CD4-positive, alpha-beta memory T cell (primary cell): ENCODE data around the gene C10orf143. TPM values are rescaled to one million over a fixed set of nuclear protein-coding genes. Genes with fewer than 3 reads are reported as not detected.

ENCODE experiments used
- CTCF ChIA-PET: fragments of 350-600 bp; sonication (Branson Sonifier 250); formaldehyde crosslinking; loops from one replicate; lab custom pipeline; 2021; ENCODE audit warnings: inconsistent platforms; ENCODE audit not compliant: partially characterized antibody; lab: Charles Lee
- POLR2A ChIA-PET: fragments of 350-600 bp; sonication (Branson Sonifier 250); formaldehyde crosslinking; loops from one replicate; lab custom pipeline; 2021; ENCODE audit not compliant: partially characterized antibody; lab: Charles Lee
- DNase-seq, 5 donors: peaks; one replicate each; pipeline versions ENCODE4 v3.0.0 to v3.0.0-alpha.2; 2020 to 2022; ENCODE audit warnings: mixed read lengths in 1 of 5
- H3K27ac ChIP-seq: one replicate; pipeline ENCODE4 v1.7.0; 2013; ENCODE audit warnings: low read depth, low read length
- H3K27me3 ChIP-seq: 2 replicates; pipeline ENCODE4 v1.7.0; 2013; ENCODE audit warnings: mild to moderate bottlenecking, low read length, moderate library complexity; ENCODE audit not compliant: insufficient read depth
- H3K36me3 ChIP-seq: 2 replicates; pipeline ENCODE4 v1.7.0; 2013; ENCODE audit warnings: mild to moderate bottlenecking, low read length, moderate library complexity; ENCODE audit not compliant: insufficient read depth
- H3K4me1 ChIP-seq: 2 replicates; pipeline ENCODE4 v1.7.0; 2013; ENCODE audit warnings: mild to moderate bottlenecking, low read length, moderate library complexity; ENCODE audit not compliant: insufficient read depth
- H3K4me3 ChIP-seq, 2 donors: one replicate each; pipeline ENCODE4 v1.7.0; 2013; ENCODE audit warnings: low read length in 2 of 2, mild to moderate bottlenecking in 1 of 2
- H3K9me3 ChIP-seq, 2 donors: one replicate each; pipeline ENCODE4 v1.7.0; 2013; ENCODE audit warnings: low read length in 2 of 2, control low read depth in 1 of 2; ENCODE audit not compliant: control insufficient read depth in 1 of 2
- H3K27ac Mint-ChIP-seq, 7 donors: one replicate each; pipeline ENCODE4 v1.8.0; 2020 to 2021; ENCODE audit warnings: mixed read lengths in 7 of 7, mild to moderate bottlenecking in 6 of 7, inconsistent platforms in 3 of 7, moderate library complexity in 3 of 7
- H3K27me3 Mint-ChIP-seq, 2 donors: one replicate each; pipeline ENCODE4 v1.8.0; 2020 to 2021; ENCODE audit warnings: mixed read lengths in 2 of 2
- H3K36me3 Mint-ChIP-seq, 2 donors: one replicate each; pipeline ENCODE4 v1.8.0; 2020 to 2021; ENCODE audit warnings: mixed read lengths in 2 of 2, inconsistent platforms in 1 of 2, mild to moderate bottlenecking in 1 of 2
- H3K4me1 Mint-ChIP-seq, 4 donors: one replicate each; pipeline ENCODE4 v1.8.0; 2020 to 2021; ENCODE audit warnings: mixed read lengths in 4 of 4, mild to moderate bottlenecking in 1 of 4
- H3K4me3 Mint-ChIP-seq, 8 donors: one replicate each; pipeline ENCODE4 v1.8.0; 2020 to 2021; ENCODE audit warnings: mixed read lengths in 8 of 8, mild to moderate bottlenecking in 7 of 8, moderate library complexity in 6 of 8, inconsistent platforms in 3 of 8
- H3K9me3 Mint-ChIP-seq, 8 donors: one replicate each; pipeline ENCODE4 v1.8.0; 2020 to 2021; ENCODE audit warnings: mixed read lengths in 8 of 8, mild to moderate bottlenecking in 5 of 8, inconsistent platforms in 3 of 8, moderate library complexity in 1 of 8
- intact Hi-C: fragments of 100-400 bp; cut with micrococcal nuclease; formaldehyde crosslinking; loops from one replicate; pipeline ENCODE4 v1.15.1; 2023
- polyA plus RNA-seq, 2 donors: library from polyadenylated mRNA; unstranded; fragments of 300-500 nt; fragmentation: Illumina TruSeq; gene quantifications; one replicate each; pipeline ENCODE4 v1.2.3, GENCODE V29; 2021
- total RNA-seq, 2 experiments: library from RNA; stranded (reverse); gene quantifications; one replicate each; pipeline ENCODE4 v1.2.3, GENCODE V29; 2021

The C10orf143 gene
- total and polyA plus RNA-seq, 4 experiments from 2014 or later, result 9.2 to 33.9 (median 14.0) TPM

DNA sequence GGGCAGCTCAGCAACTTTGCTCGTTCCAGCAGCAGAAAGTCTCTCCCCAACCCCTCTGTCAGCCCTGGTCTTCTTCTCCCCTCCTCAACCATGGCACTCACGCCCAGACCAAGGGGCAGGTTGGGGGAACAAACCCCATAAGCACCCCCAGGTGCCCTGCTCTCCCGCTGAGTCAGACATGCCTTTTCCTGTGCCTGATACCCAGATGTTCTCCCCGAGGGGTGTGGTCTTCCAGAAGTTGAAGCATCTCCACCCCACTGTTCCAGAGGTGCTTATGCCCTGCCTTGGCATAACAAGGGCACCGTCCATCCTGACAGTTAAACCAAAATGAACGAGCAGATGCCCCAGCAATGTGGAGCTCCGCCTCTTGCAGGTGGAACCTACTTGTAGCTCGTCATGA is 67.1 kb downstream of the C10orf143 start:
- no peaks in the 10 kb centered on the region for H3K9me3 ChIP-seq
- H3K27me3 Mint-ChIP-seq, result peaks cover 3 to 4% of the 10 kb centered on the region in 2 donors
- H3K4me3 Mint-ChIP-seq, result no peak overlapping the region
- DNase-seq, result no peak
- no peak overlapping the region for H3K27ac ChIP-seq
- peaks cover 0 to 3% (median 0%) of the 10 kb centered on the region in 8 donors for H3K9me3 Mint-ChIP-seq
- H3K4me1 ChIP-seq, result no peaks in the 10 kb centered on the region
- H3K36me3 ChIP-seq, result no peaks in the 10 kb centered on the region
- no peak overlapping the region for H3K27ac Mint-ChIP-seq
- CTCF ChIA-PET, result no interaction called here
- intact Hi-C loops, result no loop called here
- POLR2A ChIA-PET, result no interaction called here
- H3K36me3 Mint-ChIP-seq, result no peaks in the 10 kb centered on the region
- no peak overlapping the region for H3K4me3 ChIP-seq
- H3K27me3 ChIP-seq, result no peaks in the 10 kb centered on the region
- H3K4me1 Mint-ChIP-seq, result no peaks in the 10 kb centered on the region

- Histone ChIP-seq H3K27me3 (no peaks in the 10 kb centered on the region), H3K27ac (no peak overlapping the region), H3K9me3 (no peaks in the 10 kb centered on the region), H3K36me3 (no peaks in the 10 kb centered on the region), H3K4me3 (no peak overlapping the region), H3K4me1 (no peaks in the 10 kb centered on the region)
- POLR2A ChIA-PET, result no interaction called here
- Mint-ChIP-seq H3K27me3 (peaks cover 4 to 8% of the 10 kb centered on the region in 2 donors), H3K4me3 (no peak overlapping the region), H3K4me1 (no peaks in the 10 kb centered on the region), H3K9me3 (peaks cover 0 to under 1% (median 0%) of the 10 kb centered on the region in 8 donors), H3K36me3 (no peaks in the 10 kb centered on the region), H3K27ac (no peak overlapping the region)
- CTCF ChIA-PET, result no interaction called here
- DNase-seq, result no peak
- intact Hi-C loops, result no loop called here
These were observed 68.2 kb downstream of the C10orf143 start for GRCh38 chr10:130042381-130042780.

DNA sequence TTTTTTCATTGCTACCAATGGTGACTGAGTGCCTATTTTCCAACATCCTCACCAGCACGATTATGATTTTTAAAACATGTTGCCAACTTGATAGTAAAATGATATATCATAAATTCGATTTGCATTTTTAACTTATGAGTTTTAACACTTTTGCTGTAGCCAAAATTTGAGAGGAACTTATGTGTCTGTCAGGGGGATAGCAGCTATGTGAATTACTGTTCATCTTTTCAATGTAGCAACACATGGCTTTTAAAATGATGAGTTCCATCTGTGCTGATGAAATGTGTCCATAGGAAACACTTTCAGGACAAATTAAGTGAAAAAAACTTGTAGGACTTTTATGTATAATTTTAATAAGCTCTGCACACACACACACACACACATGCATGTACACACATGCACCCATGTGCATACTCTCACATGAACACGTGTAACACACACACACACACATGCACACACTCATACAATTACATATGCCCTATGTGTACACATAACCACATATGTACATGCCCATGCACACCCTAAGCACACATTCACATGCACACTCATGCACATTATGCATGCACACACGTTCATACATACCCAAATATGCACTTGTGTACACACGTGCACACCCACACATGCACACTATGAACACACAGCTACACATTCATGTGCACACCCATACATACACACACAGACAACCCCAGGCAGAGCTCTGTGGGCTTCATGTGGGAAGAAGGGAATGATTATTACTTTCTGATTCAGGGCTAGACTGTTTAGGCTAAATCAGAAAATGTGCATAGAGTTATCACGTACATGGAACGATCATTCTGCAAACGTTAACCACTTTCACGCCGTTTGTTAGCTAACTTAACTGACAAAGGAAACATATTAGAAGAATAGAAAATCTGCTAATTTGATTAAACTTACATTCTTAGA is 68.9 kb downstream of the C10orf143 start:
- H3K27me3 ChIP-seq, result no peaks in the 10 kb centered on the region
- no peak for DNase-seq
- H3K36me3 ChIP-seq, result no peaks in the 10 kb centered on the region
- Mint-ChIP-seq H3K4me1 (no peaks in the 10 kb centered on the region), H3K36me3 (no peaks in the 10 kb centered on the region), H3K27me3 (peaks cover 4 to 8% of the 10 kb centered on the region in 2 donors), H3K9me3 (no peaks in the 10 kb centered on the region), H3K27ac (no peak overlapping the region), H3K4me3 (no peak overlapping the region)
- POLR2A ChIA-PET, result no interaction called here
- H3K4me1 ChIP-seq, result no peaks in the 10 kb centered on the region
- CTCF ChIA-PET, result no interaction called here
- H3K27ac ChIP-seq, result no peak overlapping the region
- no peaks in the 10 kb centered on the region for H3K9me3 ChIP-seq
- intact Hi-C loops, result no loop called here
- no peak overlapping the region for H3K4me3 ChIP-seq

DNA sequence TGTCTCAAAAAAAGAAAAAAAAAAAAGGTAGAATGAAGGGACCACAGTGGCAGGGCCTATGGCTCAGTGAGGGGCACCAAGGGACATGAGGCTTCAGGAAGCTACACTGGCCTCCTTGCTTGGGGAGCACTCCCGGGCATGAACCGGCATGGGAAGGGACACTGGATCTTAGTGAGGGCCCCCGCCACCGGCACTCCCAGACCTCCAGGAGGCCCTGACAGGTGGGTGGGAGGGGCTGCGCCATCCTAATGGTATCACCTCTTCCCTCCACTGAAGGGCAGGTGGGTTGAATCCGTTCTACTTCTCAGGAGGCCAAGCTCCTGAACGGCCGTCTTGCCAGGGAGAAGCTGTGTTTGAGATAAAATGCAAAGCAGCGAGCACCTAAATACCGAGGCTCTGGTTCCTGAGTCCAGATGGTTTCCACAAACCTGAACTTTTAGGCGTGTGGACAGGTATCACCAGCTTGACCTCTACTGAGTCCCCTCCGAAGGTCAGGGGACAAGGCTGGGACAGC is 69.8 kb downstream of the C10orf143 start:
- no peaks in the 10 kb centered on the region for H3K4me1 Mint-ChIP-seq
- DNase-seq, result no peak
- Histone ChIP-seq H3K27me3 (no peaks in the 10 kb centered on the region), H3K36me3 (no peaks in the 10 kb centered on the region), H3K9me3 (no peaks in the 10 kb centered on the region), H3K4me1 (no peaks in the 10 kb centered on the region), H3K27ac (no peak overlapping the region), H3K4me3 (no peak overlapping the region)
- H3K9me3 Mint-ChIP-seq, result no peaks in the 10 kb centered on the region
- ChIA-PET CTCF (no interaction called here), POLR2A (no interaction called here)
- intact Hi-C loops, result no loop called here
- peaks cover 4 to 9% of the 10 kb centered on the region in 2 donors for H3K27me3 Mint-ChIP-seq
- H3K27ac Mint-ChIP-seq, result no peak overlapping the region
- H3K36me3 Mint-ChIP-seq, result no peaks in the 10 kb centered on the region
- H3K4me3 Mint-ChIP-seq, result no peak overlapping the region

DNA sequence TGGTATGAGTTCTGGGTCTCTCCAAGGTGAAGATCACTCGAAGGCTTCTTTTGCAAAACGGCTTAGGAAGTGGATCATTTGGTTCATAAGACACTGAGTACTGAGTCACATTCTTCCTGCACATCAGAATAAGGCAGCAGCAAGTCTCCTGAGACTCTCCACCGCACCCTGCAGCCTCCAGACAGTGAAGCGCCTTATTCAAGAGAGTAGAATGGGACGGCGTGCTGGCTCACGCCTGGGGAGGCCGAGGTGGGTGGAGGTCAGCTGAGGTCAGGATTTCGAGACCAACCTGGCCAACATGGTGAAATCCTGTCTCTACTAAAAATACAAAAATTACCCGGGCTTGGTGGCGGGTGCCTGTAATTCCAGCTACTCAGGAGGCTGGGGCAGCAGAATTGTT is 70.3 kb downstream of the C10orf143 start:
- Histone ChIP-seq H3K27ac (no peak overlapping the region), H3K27me3 (no peaks in the 10 kb centered on the region), H3K4me3 (no peak overlapping the region), H3K4me1 (no peaks in the 10 kb centered on the region), H3K36me3 (no peaks in the 10 kb centered on the region), H3K9me3 (no peaks in the 10 kb centered on the region)
- Mint-ChIP-seq H3K27ac (no peak overlapping the region), H3K27me3 (peaks cover 8 to 12% of the 10 kb centered on the region in 2 donors), H3K4me1 (no peaks in the 10 kb centered on the region), H3K36me3 (no peaks in the 10 kb centered on the region), H3K4me3 (no peak overlapping the region), H3K9me3 (no peaks in the 10 kb centered on the region)
- intact Hi-C loops, result no loop called here
- ChIA-PET CTCF (no interaction called here), POLR2A (no interaction called here)
- DNase-seq, result no peak

GRCh38 chr10:130039141-130039540 is 71.5 kb downstream of the C10orf143 start:
- Histone ChIP-seq H3K27ac (no peak overlapping the region), H3K4me1 (no peaks in the 10 kb centered on the region), H3K4me3 (no peak overlapping the region), H3K36me3 (no peaks in the 10 kb centered on the region), H3K27me3 (no peaks in the 10 kb centered on the region), H3K9me3 (no peaks in the 10 kb centered on the region)
- CTCF ChIA-PET, result no interaction called here
- POLR2A ChIA-PET, result no interaction called here
- H3K4me1 Mint-ChIP-seq, result no peaks in the 10 kb centered on the region
- DNase-seq, result no peak
- H3K27ac Mint-ChIP-seq, result no peak overlapping the region
- intact Hi-C loops, result no loop called here
- peaks cover 8 to 12% of the 10 kb centered on the region in 2 donors for H3K27me3 Mint-ChIP-seq
- no peak overlapping the region for H3K4me3 Mint-ChIP-seq
- H3K36me3 Mint-ChIP-seq, result no peaks in the 10 kb centered on the region
- no peaks in the 10 kb centered on the region for H3K9me3 Mint-ChIP-seq

GRCh38 chr10:130038611-130039109 is 72.0 kb downstream of the C10orf143 start:
- Mint-ChIP-seq H3K9me3 (no peaks in the 10 kb centered on the region), H3K27me3 (peaks cover 8 to 15% of the 10 kb centered on the region in 2 donors), H3K4me1 (no peaks in the 10 kb centered on the region), H3K36me3 (no peaks in the 10 kb centered on the region), H3K27ac (no peak overlapping the region), H3K4me3 (no peak overlapping the region)
- CTCF ChIA-PET, result no interaction called here
- intact Hi-C loops, result no loop called here
- H3K4me1 ChIP-seq, result no peaks in the 10 kb centered on the region
- DNase-seq, result no peak
- no peaks in the 10 kb centered on the region for H3K9me3 ChIP-seq
- POLR2A ChIA-PET, result no interaction called here
- no peak overlapping the region for H3K27ac ChIP-seq
- no peak overlapping the region for H3K4me3 ChIP-seq
- H3K27me3 ChIP-seq, result no peaks in the 10 kb centered on the region
- no peaks in the 10 kb centered on the region for H3K36me3 ChIP-seq
